Endothelial cell of umbilical vein (primary cell): ENCODE results near the gene NEO1. TPM values are rescaled to one million over a fixed set of nuclear protein-coding genes. Genes with fewer than 3 reads are reported as not detected.

Source experiments
- BruUV-seq: library from RNA; stranded (reverse); fragments of 400-500 nt; replicated peaks from 2 replicates; lab custom pipeline; 2021; lab: Mats Ljungman, UMichigan
- CTCF ChIA-PET: fragments of 300-600, 350-600 bp; sonication (Branson Sonifier 250); formaldehyde crosslinking; loops from one replicate; lab custom pipeline; 2021; ENCODE audit warnings: antibody characterized with exemption, inconsistent platforms; lab: Charles Lee
- POLR2A ChIA-PET: fragments of 300-600, 350-600 bp; sonication (Branson Sonifier 250); formaldehyde crosslinking; loops from one replicate; lab custom pipeline; 2021; ENCODE audit warnings: antibody characterized with exemption, inconsistent platforms; lab: Charles Lee
- DNase-seq: peaks from one replicate; pipeline ENCODE4 v3.0.0-alpha.2; 2011; ENCODE audit warnings: low read depth, low spot score
- FAIRE-seq: peaks from 2 replicates; lab custom pipeline; 2011; peaks lifted over from hg19 to GRCh38; lab: Jason Lieb, UNC
- H2AFZ ChIP-seq: 2 replicates; pipeline ENCODE4 v1.6.0; 2012; ENCODE audit warnings: low read depth, low read length, control low read depth, inconsistent platforms
- H3K27ac ChIP-seq: 2 replicates; pipeline ENCODE4 v1.5.1; 2011; ENCODE audit warnings: low read depth, mild to moderate bottlenecking, control low read depth, low read length, moderate library complexity; ENCODE audit not compliant: insufficient read depth
- H3K27me3 ChIP-seq, 2 experiments: 2 replicates each; pipeline versions ENCODE4 v1.6.0 to v1.6.1; 2011; ENCODE audit warnings: low read length in 2 of 2, mixed read lengths in 1 of 2; ENCODE audit not compliant: control insufficient read depth in 2 of 2, insufficient read depth in 2 of 2
- H3K36me3 ChIP-seq, 2 experiments: 2 replicates in 1 of 2; 3 replicates in 1 of 2; pipeline ENCODE4 v1.5.1; 2011; ENCODE audit warnings: low read length in 2 of 2, mild to moderate bottlenecking in 1 of 2, moderate library complexity in 1 of 2; ENCODE audit not compliant: control insufficient read depth in 2 of 2, insufficient read depth in 2 of 2; ENCODE audit errors: extremely low read depth in 1 of 2
- H3K4me1 ChIP-seq: 3 replicates; pipeline ENCODE4 v1.5.1; 2011; ENCODE audit warnings: mild to moderate bottlenecking, low read length; ENCODE audit not compliant: control insufficient read depth, insufficient read depth; ENCODE audit errors: extremely low read depth
- H3K4me2 ChIP-seq: 2 replicates; pipeline ENCODE4 v1.6.1; 2011; ENCODE audit warnings: low read length, control low read depth, mixed read lengths; ENCODE audit not compliant: insufficient read depth
- H3K4me3 ChIP-seq, 3 experiments: fragments of 200-600 bp in 1 of 3; sonication (generic), shearing (Covaris generic) in 1 of 3; replicated peaks in 1 of 3; 2 replicates each; pipeline ENCODE4 v1.5.1; 2011 to 2016; ENCODE audit warnings: control low read depth in 3 of 3, low read length in 3 of 3, mild to moderate bottlenecking in 2 of 3, inconsistent platforms in 1 of 3, low read depth in 1 of 3, moderate library complexity in 1 of 3; ENCODE audit not compliant: insufficient read depth in 1 of 3
- H3K79me2 ChIP-seq: 2 replicates; pipeline ENCODE4 v1.6.0; 2012; ENCODE audit warnings: low read length, inconsistent platforms; ENCODE audit not compliant: control insufficient read depth, insufficient read depth
- H3K9ac ChIP-seq: replicated peaks from 2 replicates; pipeline ENCODE3; 2011; ENCODE audit warnings: low read length, control low read depth; ENCODE audit not compliant: insufficient read depth; ENCODE audit errors: extremely low read depth
- H3K9me1 ChIP-seq: replicated peaks from 3 replicates; pipeline ENCODE4 v1.6.0; 2011; ENCODE audit warnings: mild to moderate bottlenecking, low read length; ENCODE audit not compliant: control insufficient read depth, insufficient read depth; ENCODE audit errors: extremely low read depth
- H3K9me3 ChIP-seq: replicated peaks from 2 replicates; pipeline ENCODE4 v1.5.1; 2012; ENCODE audit warnings: low read length, inconsistent platforms; ENCODE audit not compliant: control insufficient read depth, insufficient read depth
- H4K20me1 ChIP-seq: replicated peaks from 2 replicates; pipeline ENCODE3; 2011; ENCODE audit warnings: mild to moderate bottlenecking, low read length; ENCODE audit not compliant: control insufficient read depth, insufficient read depth; ENCODE audit errors: extremely low read depth
- EZH2 ChIP-seq: IDR thresholded peaks from 2 replicates; pipeline ENCODE4 v1.6.1; 2012; ENCODE audit warnings: borderline replicate concordance, low read depth, mild to moderate bottlenecking, moderate library complexity, low read length, inconsistent platforms; ENCODE audit not compliant: severe bottlenecking
- FOS ChIP-seq: IDR thresholded peaks from 2 replicates; pipeline ENCODE4 v1.6.1; 2011; ENCODE audit warnings: mild to moderate bottlenecking, low read length, moderate library complexity, borderline replicate concordance; ENCODE audit not compliant: insufficient read depth
- GATA2 ChIP-seq: IDR thresholded peaks from 2 replicates; pipeline ENCODE4 v1.7.0; 2011; ENCODE audit warnings: low read depth, mild to moderate bottlenecking, moderate library complexity, mixed read lengths, low read length; ENCODE audit not compliant: insufficient read length, insufficient read depth
- JUN ChIP-seq: IDR thresholded peaks from 2 replicates; pipeline ENCODE4 v1.6.1; 2011; ENCODE audit warnings: borderline replicate concordance, low read depth; ENCODE audit not compliant: insufficient read length, insufficient read depth
- MYC ChIP-seq: IDR thresholded peaks from one replicate; pipeline ENCODE4 v1.6.1; 2011; ENCODE audit warnings: mild to moderate bottlenecking, low read depth, low read length
- POLR2A ChIP-seq: IDR thresholded peaks from 2 replicates; pipeline ENCODE4 v1.6.1; 2012; ENCODE audit warnings: low read depth, mild to moderate bottlenecking, control low read depth, low read length
- POLR2AphosphoS5 ChIP-seq: IDR thresholded peaks from 2 replicates; pipeline ENCODE4 v1.6.1; 2012; ENCODE audit warnings: low read depth, mild to moderate bottlenecking, control low read depth, low read length, moderate library complexity; ENCODE audit not compliant: insufficient read depth
- dilution Hi-C: fragments of 300-500 bp; cut with MboI; formaldehyde crosslinking; loops from one replicate; pipeline ENCODE4 v1.15.0; 2019; ENCODE audit warnings: low sequenced_read_pairs; ENCODE audit not compliant: extremely low pct_ligation_motif_present
- intact Hi-C: fragments of 100-400 bp; cut with micrococcal nuclease; formaldehyde crosslinking; loops from one replicate; pipeline ENCODE4 v1.10.0; 2022
- polyA plus RNA-seq, 4 experiments: library from polyadenylated mRNA; depleted of rRNA in 3 of 4; stranded (reverse) in 3 of 4; unstranded in 1 of 4; fragments of >200 nt; gene quantifications; 2 replicates each; pipeline versions ENCODE4 v1.2.1 to v1.2.3, GENCODE V29; 2011 to 2012; ENCODE audit warnings: missing spikeins in 1 of 4
- total RNA-seq: library from RNA; stranded (reverse); gene quantifications from 2 replicates; pipeline ENCODE4 v1.2.3, GENCODE V29; 2021
- TF ChIP-seq, protein P1 (sequence below), 2 donors: IDR thresholded peaks; 1 replicate in 1 of 2; 2 replicates in 1 of 2; pipeline ENCODE4 v1.5.1; 2011; ENCODE audit warnings: low read length in 2 of 2, mild to moderate bottlenecking in 2 of 2, moderate library complexity in 2 of 2, control low read depth in 1 of 2, inconsistent platforms in 1 of 2, low read depth in 1 of 2; ENCODE audit not compliant: insufficient read depth in 1 of 2; ENCODE audit errors: extremely low read depth in 1 of 2
- TF ChIP-seq, protein P2 (sequence below): IDR thresholded peaks from 2 replicates; pipeline ENCODE4 v1.6.1; 2011; ENCODE audit not compliant: insufficient read depth, insufficient read length

The NEO1 gene
- total and polyA plus RNA-seq, 2 donors (not counting 3 experiments of a cell fraction or from before 2014, with no cell fraction given): 0.12 to 0.35 TPM

DNA sequence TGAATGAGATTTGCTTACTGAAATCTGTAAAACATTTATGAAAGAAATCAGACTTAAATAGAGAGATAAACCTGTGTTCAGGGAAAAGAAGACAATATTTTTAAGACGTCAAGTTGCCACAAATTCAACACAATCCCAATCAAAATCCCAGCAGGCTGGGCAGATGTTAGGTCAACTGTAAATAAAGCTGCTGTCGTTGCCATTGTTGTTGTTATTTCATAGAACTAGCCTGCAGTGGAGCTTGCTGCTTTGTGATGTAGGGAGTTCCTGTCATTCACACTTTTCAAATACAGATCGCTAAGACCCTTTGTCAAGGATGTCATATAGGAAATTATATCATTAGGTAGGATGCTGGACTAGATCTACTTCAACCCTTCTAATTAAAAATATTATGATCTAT, 123.1 kb downstream of the NEO1 start:
- H3K4me3 ChIP-seq: no peak overlapping the region
- ChIA-PET POLR2A (no interaction called here), CTCF (interaction anchor here (0.9 to 1.4 kb wide), 4 partner anchors 8 to 90 kb away, joined by 3 to 4 read pairs (median 3); no protein-coding TSS in a partner anchor)
- no peaks in the 10 kb centered on the region for H4K20me1 ChIP-seq
- H3K4me1 ChIP-seq: no peaks in the 10 kb centered on the region
- no peak for TF ChIP-seq POLR2A
- TF ChIP-seq FOS: no peak
- TF ChIP-seq JUN: no peak
- TF ChIP-seq POLR2AphosphoS5: no peak
- TF ChIP-seq, protein P1, sequence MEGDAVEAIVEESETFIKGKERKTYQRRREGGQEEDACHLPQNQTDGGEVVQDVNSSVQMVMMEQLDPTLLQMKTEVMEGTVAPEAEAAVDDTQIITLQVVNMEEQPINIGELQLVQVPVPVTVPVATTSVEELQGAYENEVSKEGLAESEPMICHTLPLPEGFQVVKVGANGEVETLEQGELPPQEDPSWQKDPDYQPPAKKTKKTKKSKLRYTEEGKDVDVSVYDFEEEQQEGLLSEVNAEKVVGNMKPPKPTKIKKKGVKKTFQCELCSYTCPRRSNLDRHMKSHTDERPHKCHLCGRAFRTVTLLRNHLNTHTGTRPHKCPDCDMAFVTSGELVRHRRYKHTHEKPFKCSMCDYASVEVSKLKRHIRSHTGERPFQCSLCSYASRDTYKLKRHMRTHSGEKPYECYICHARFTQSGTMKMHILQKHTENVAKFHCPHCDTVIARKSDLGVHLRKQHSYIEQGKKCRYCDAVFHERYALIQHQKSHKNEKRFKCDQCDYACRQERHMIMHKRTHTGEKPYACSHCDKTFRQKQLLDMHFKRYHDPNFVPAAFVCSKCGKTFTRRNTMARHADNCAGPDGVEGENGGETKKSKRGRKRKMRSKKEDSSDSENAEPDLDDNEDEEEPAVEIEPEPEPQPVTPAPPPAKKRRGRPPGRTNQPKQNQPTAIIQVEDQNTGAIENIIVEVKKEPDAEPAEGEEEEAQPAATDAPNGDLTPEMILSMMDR (IDR thresholded peaks at IDR 0.05; ENCODE audit: extremely low read depth in 1 of 2, insufficient read depth in 1 of 2, low read depth in 1 of 2, low read length in 2 of 2): no peak
- TF ChIP-seq, protein P2, sequence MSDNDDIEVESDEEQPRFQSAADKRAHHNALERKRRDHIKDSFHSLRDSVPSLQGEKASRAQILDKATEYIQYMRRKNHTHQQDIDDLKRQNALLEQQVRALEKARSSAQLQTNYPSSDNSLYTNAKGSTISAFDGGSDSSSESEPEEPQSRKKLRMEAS: no peak
- TF ChIP-seq GATA2: no peak
- TF ChIP-seq MYC: no peak
- no peak for TF ChIP-seq EZH2
- dilution Hi-C loops (no loop called here), intact Hi-C loops (no loop called here)
- H3K9me3 ChIP-seq: no peaks in the 10 kb centered on the region
- no peaks in the 10 kb centered on the region for H3K36me3 ChIP-seq
- H2AFZ ChIP-seq: no peak overlapping the region
- no peaks in the 10 kb centered on the region for H3K79me2 ChIP-seq
- DNase-seq (no peak), FAIRE-seq (peak; percentile 12)
- no peaks in the 10 kb centered on the region for H3K27me3 ChIP-seq
- H3K9ac ChIP-seq: no peak overlapping the region
- no peak overlapping the region for H3K4me2 ChIP-seq
- no peak overlapping the region for H3K27ac ChIP-seq
- no peaks in the 10 kb centered on the region for H3K9me1 ChIP-seq
- no TSS peak for BruUV-seq
